Measurements from ENCODE around the gene GPATCH1. TPM values are rescaled to one million over a fixed set of nuclear protein-coding genes. Genes with fewer than 3 reads are reported as not detected.

Gene GPATCH1
- total and polyA plus RNA-seq, 9 of the 15 experiments (the other 6 are each of a cell fraction or from before 2014, with no cell fraction given) = 3.7 to 9.7 (median 7.7) TPM

GRCh38 chr19:33177417-33177979 is 96.5 kb downstream of the GPATCH1 start (continued):
- TF ChIP-seq ZNF592 (IDR thresholded peaks at IDR 0.05) (no peak), SREBF1 (IDR thresholded peaks at IDR 0.05; ENCODE audit: borderline replicate concordance, low read depth, low read length) (no peak), ZNF830 (CRISPR knock-in tag; IDR thresholded peaks at IDR 0.05) (no peak), HDAC1 (IDR thresholded peaks at IDR 0.05) (peak in 1 of 2 experiments; percentile 83; a peak in 2 of 4 replicates), ZNF140 (CRISPR knock-in tag; IDR thresholded peaks at IDR 0.05) (no peak), ZNF512 (tag; IDR thresholded peaks at IDR 0.05) (no peak), TCF15 (CRISPR knock-in tag; IDR thresholded peaks at IDR 0.05) (no peak), NCOR1 (IDR thresholded peaks at IDR 0.05) (no peak), ADNP (tag; IDR thresholded peaks at IDR 0.05) (no peak), ZBTB11 (CRISPR knock-in tag; IDR thresholded peaks at IDR 0.05) (no peak), ZFX (CRISPR knock-in tag; IDR thresholded peaks at IDR 0.05) (peak; percentile 54), NFE2 (IDR thresholded peaks at IDR 0.05; ENCODE audit: low read depth) (no peak), TOE1 (IDR thresholded peaks at IDR 0.05; ENCODE audit: borderline replicate concordance) (0 out of 2 replicates have a peak, but pooled peaks have one; percentile 8), TOE1 (CRISPR knock-in tag; IDR thresholded peaks at IDR 0.05; ENCODE audit: borderline replicate concordance, low read depth) (no peak), SAFB (IDR thresholded peaks at IDR 0.05; ENCODE audit: borderline replicate concordance, low read depth, low read length) (peak; percentile 100), ZNF76 (CRISPR knock-in tag; IDR thresholded peaks at IDR 0.05; ENCODE audit: borderline replicate concordance) (no peak), PCBP1 (IDR thresholded peaks at IDR 0.05; ENCODE audit: low read depth, low read length, poor library complexity, severe bottlenecking) (no peak), SAFB2 (IDR thresholded peaks at IDR 0.05; ENCODE audit: borderline replicate concordance, low read depth, low read length, severe bottlenecking) (no peak)

Data from K562 (cell line).